NCI-H526 treated with DMSO at 0.1 percent for 48 hours (cell line): ENCODE measurements around the gene ERVV-1.
A peak's percentile ranks its signal among the peaks of the same experiment; 100 is the strongest.
"Not testable (repeated sequence)": the region's sequence is repeated elsewhere in the genome, so short reads cannot be mapped to it uniquely, and the experiment has no call there.

Experiments used
- DNase-seq: peaks from one replicate; lab custom pipeline; 2025; lab: John Stamatoyannopoulos, UW

Gene ERVV-1, protein sequence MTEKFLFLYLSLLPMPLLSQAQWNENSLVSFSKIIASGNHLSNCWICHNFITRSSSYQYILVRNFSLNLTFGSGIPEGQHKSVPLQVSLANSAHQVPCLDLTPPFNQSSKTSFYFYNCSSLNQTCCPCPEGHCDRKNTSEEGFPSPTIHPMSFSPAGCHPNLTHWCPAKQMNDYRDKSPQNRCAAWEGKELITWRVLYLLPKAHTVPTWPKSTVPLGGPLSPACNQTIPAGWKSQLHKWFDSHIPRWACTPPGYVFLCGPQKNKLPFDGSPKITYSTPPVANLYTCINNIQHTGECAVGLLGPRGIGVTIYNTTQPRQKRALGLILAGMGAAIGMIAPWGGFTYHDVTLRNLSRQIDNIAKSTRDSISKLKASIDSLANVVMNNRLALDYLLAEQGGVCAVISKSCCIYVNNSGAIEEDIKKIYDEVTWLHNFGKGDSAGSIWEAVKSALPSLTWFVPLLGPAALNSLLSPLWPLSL

DNA sequence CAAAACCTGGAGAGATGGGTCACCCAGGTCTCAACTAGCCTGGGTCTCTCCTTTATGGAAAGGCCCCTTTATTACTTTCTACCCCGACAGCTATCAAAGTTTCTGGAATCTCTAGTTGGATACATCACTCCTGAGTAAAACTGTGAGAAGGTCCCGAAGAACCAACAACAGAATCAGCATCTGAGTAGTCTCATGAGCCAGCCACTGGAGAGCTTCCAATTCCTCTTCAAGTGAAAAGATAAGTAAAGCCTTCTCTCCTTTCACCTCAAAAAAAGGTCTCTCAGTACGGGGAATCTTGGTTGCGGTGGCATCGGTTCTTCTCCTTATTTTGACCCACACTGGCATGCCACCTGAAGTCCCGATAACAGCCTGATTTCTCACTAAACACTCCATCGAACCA lies at the start of gene ERVV-1:
Gene ERVV-1 (plus strand): TSS at position 301 of the 400 bp plus-strand sequence. CDS start 170 bp downstream, outside the sequence.
- no peak for DNase-seq

- no peak for DNase-seq
These were observed 45.9 kb upstream of the ERVV-1 start for GRCh38 chr19:52967772-52968171.

DNA sequence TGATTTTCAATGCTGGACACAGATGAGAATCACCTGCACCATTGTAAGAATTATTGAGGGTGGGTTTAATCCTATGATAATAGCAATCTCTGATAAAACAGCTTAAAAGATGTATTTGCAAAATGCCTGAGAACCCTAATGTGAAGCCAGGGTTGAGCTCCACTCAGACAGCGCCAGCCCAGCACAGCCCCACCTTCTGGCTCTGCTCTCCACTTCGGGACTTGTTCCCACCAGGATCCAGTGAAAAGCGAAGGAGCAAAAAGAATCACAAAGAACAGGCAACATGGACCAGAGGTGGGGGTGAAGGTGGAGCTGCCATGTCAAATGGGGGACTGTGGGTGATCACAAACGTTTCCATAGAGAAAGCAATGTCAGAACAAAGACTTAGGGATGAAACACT lies 32.4 kb upstream of the ERVV-1 start:
- no peak for DNase-seq

GRCh38 chr19:52983167-52983566 lies 30.6 kb upstream of the ERVV-1 start:
- DNase-seq, result not testable (repeated sequence)

DNA sequence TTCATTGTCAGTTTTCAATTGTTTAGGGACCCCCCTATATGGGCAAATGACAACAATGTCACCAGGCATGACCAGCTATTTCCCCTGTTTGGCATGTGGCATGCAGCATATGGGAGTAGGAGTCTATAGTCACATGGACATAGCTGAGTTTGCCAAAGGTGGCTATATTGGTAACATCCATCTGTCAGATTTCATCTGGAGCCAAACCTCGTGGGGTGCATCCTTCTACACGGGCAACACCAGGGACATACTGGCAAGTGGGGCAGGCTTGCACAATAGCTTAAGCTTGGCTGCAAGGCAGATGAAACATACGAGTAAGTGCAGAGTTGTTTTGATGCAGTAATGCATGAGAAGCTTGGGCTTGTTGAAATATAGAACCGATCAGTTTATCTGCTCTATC lies 26.5 kb upstream of the ERVV-1 start:
- DNase-seq, result no peak

- DNase-seq, result no peak
These were observed 25.2 kb upstream of the ERVV-1 start for GRCh38 chr19:52988506-52988905.

- DNase-seq, result no peak
These were observed 22.8 kb upstream of the ERVV-1 start for GRCh38 chr19:52990759-52991418.

GRCh38 chr19:52991484-52991883 lies 22.2 kb upstream of the ERVV-1 start:
- DNase-seq, result no peak

- no peak for DNase-seq
These were observed 21.4 kb upstream of the ERVV-1 start for GRCh38 chr19:52992109-52993004.

GRCh38 chr19:52993342-52994178 lies 20.2 kb upstream of the ERVV-1 start:
- peak; percentile 73 for DNase-seq

DNA sequence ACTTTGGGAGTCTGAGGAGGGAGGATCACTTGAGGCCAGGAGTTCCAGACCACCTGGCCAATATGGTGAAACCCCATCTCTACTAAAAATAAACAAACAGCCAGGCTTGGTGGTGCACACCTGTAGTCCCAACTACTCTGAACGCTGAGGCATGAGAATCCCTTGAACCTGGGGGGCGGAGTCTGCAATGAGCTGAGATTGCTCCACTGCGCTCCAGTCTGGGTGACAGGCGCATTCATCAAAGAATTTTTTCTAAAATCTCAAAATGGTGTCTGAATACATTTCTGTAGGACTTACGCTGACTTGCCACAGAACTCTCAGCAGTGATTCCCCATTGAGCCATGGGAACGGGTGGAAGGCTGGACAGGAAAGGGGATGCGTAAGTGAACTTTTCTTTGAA lies 18.0 kb upstream of the ERVV-1 start:
- no peak for DNase-seq

GRCh38 chr19:52997975-52998374 lies 15.7 kb upstream of the ERVV-1 start:
- no peak for DNase-seq

DNA sequence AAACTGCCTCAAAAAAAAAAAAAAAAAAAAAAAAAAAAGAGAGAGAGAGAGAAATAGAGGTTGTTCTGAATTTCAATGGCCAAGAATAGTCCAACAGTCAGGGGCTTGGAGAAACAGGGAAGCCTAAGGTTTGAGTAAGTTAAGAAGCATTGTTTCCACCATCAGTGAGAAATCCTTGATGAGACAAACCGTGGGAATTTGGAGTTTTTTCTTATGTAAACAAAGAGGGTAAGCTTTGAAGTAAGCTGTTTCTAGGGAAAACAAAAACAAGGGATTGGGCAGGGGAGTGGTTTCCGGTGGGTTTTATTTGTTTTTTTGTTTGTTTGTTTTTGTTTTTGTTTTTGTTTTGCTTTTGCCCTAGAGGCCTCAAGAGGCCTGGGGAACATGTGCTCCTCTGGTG lies 11.2 kb upstream of the ERVV-1 start:
- no peak for DNase-seq

- no peak for DNase-seq
These were observed 9.5 kb upstream of the ERVV-1 start for GRCh38 chr19:53004242-53004641.

DNA sequence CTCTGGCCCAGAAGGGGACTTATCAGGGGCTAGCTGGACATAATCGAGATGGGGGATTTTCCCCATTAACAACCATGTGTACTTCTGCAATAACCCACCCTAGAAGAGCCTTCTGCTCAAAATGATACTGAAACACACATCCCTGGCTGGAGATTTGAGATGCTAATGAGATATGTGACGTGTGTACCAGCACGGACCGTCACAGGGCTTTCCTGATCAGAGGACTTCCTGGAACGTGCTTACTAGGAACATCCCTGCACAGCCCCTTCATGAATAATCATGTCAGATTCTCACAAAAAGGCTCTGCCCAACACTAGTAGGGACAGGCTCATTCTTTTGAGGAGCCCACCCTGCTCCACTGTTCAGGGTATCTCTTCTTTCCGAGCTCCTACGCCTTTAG lies 6.5 kb upstream of the ERVV-1 start:
- DNase-seq, result no peak

- no peak for DNase-seq
These were observed 6.1 kb upstream of the ERVV-1 start for GRCh38 chr19:53007606-53008005.

DNA sequence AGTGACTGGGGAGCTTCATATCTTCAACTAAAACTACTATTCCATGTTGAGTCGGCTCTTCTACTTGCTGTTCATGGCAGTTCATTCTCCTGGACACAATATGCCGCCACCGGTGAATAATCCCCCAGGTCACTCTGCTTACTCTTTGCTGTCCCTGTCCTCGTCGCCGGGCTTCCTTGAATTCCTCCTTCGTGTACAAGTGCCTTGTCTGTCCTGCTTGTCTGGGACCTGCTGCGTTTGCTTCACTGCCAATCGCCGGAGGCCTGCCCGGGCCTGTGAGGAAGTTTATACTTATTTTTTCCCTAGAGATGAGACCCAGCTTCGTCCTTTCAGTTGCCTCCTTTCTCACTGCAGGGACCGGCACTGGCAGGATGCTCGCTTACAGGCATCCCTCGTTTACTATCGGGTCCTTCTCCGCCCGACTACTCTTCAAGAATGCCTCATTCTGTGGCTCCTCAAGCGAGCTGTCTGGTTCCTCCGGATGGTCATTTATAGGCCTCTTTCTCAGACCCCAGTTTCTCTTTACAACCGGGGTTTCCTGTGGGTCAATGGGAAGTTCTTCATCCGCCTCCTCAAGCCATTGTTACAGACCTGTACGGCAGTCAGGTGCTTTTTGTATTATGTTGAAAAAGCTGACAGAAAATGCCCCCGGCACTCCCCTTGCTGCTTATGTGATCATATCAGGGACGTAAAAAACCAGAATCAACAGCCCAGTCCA lies 5.5 kb upstream of the ERVV-1 start:
- no peak for DNase-seq

GRCh38 chr19:53010494-53010893 lies 3.2 kb upstream of the ERVV-1 start:
- DNase-seq, result no peak

DNA sequence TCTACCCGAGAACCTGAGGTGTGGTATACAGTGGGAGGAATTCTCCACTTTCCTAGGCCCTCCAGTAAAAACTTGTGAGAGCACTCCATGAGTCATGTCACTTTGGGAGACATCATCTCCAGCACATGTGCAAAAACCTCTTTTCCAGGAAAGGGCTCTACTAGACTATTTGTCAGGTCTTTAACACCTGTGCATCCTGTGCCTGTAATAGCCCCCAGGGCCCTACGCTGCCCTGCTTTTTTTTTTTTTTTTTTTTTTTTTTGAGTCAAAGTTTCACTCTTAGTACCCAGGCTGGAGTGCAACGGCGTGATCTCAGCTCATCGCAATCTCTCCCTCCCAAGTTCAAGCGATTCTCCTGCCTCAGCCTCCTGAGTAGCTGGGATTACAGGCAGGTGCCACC lies 1.7 kb upstream of the ERVV-1 start:
- no peak for DNase-seq

DNA sequence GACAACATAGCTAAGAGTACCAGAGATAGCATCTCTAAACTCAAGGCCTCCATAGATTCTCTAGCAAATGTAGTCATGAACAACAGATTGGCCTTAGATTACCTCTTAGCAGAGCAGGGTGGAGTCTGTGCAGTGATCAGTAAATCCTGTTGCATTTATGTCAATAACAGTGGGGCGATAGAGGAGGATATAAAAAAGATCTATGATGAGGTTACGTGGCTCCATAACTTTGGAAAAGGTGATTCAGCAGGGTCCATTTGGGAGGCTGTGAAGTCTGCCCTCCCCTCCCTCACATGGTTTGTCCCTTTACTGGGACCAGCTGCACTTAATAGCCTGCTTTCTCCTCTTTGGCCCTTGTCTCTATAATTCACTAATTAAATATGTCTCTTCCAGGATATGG lies 1.4 kb downstream of the ERVV-1 start:
- no peak for DNase-seq

GRCh38 chr19:53015730-53016129 lies 2.0 kb downstream of the ERVV-1 start:
- no peak for DNase-seq
